Esophagus mucosa (tissue), 1 donor: ENCODE results near the gene MRPL34. TPM values are rescaled to one million over a fixed set of nuclear protein-coding genes. Genes with fewer than 3 reads are reported as not detected.

ENCODE experiments used
- ATAC-seq: fragments of 200-7000 bp; cut with Tn5 transposase; one replicate; pipeline ENCODE4 v1.9.1; 2020
- total RNA-seq: library from RNA; stranded (reverse); gene quantifications from one replicate; pipeline ENCODE4 v1.2.4, GENCODE V29; 2023
- donor health status: DM: yes; HTN: yes; CAD: no.

The MRPL34 gene
- total RNA-seq, 1 donor from 2014 or later, result 42.6 TPM

DNA sequence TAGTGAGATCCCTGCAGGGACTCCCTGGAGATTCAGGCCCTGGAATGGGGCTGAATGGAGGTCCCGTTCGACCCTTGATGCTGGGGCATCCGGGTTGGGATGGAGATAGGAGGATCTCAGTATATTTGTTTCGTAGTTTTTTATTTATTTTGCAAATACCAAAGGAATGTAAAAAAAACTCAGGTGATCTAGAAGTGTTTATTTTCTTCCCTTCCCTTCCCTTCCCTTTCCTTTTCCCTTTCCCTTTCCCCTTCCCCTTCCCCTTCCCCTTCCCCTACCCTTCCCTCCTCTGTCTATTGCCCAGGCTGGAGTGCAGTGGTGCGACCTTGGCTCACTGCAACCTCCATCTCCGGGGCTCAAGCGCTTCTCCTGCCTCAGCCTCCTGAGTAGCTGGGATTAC lies 36.2 kb downstream of the MRPL34 start:
- ATAC-seq, result no peak

DNA sequence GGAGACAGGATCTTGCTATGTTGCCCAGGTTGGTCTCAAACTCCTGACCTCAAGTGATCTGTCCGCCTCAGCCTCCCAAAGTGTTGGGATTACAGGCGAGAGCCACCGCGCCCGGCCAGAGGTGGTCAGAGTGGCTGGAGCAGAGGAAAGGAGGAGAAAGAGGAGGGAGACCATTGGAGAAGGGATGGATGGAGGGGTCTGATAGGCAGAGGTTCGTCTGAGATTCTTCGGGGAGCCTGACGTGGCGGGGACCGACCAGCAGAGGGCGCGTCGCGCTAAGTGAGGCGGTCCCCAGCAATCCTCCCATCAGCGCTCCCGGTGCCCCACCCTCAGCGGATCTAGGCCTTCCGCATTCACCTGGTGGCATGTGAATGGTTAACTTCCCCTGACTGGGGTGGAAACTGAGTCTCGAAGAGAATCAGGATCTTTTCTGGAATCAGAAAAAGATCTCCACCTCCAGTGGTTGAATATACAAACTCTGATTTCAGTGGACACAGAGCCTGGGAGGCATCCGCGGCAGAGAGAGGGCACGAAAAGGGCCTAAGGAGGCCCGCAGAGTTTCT lies 40.5 kb downstream of the MRPL34 start:
- peak; percentile 80 for ATAC-seq

DNA sequence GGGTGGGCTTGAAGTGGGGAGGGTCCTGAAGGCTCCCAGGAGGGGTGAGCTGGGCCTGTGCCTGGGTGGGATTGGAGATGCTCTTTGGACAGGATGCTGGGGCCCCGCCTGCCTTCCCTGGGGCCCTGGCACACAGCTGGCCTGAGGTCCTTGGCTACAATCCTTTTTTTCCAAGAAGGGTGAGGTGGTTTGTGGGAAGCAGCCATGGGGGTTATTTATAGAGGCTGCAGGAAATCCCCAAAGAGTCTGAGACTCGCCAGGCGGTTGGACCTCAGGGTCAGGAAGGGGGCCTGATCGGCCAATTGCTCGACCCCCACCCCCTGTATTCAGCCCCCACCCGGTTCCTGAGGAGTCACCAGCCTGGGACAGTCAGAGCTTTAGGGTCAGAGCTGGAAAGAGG lies 41.7 kb downstream of the MRPL34 start:
- ATAC-seq, result peak; percentile 17

DNA sequence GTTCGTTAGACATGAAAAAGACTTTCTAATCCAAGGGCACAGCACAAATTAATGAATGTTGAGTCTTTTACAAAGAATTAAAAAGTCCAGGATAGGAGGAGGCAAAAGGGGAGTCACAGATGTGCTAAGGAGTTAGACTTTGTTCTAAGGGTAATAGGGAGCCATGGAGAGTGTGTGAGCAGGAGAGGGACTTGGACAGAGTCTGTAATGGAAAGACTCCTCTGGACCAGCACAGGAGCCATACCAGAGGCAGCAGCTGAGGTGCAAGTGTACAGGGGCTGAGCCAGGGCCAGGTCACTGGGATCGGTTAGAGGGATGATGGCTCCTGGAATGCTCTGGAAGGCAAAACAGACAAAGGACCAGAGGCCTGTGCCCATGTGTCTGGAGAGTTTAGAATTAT lies 42.2 kb downstream of the MRPL34 start:
- no peak for ATAC-seq

DNA sequence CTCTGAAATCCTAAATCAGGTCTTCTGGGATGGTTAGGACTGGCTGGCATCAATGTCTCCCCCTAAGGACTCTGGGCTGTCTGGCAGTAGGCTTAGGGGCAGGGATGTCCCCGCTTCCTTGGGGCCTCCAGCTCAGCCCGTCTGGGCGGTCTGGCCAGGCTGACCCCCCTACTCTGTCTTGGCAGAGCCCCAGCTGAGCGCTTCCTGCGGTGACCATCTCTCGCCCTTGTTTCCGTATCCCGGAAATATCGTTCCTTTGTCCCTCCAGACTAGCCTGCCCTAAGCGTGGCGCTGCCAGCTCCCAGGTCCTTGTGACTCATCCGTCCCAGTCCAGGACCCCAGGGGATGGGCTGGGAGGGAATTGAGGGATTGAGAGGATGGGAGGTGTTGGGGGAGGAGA lies 43.0 kb downstream of the MRPL34 start:
- peak; percentile 33 for ATAC-seq

DNA sequence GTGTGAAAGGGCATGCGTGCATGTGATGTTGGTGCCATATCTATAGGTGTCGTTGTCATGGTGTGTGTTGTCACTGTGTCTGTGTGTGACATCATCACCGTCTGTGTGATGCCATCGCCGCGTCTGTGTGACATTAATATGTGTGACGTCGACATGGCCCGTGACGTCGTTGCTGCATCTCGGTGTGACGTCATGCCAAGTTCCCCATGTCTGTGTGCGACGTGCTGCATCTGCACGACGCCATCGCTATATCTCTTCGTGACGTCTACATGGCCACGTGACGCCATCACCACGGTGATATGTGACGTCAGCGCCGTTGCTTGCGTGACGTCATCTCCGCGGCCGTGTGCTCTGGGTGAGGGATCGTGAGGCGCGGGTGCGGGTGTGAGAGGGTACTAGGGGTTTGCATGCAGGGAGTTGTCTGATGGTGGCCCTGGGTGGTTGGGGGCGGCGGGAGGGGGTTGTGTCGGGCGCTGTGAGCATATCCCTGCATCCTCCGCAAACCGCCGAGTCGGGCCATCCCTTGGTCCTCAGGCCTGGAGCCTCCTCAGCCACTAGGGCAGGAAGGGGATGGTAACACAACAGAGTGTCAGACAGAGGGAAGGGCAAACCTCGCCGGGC lies 46.3 kb downstream of the MRPL34 start:
- no peak for ATAC-seq

DNA sequence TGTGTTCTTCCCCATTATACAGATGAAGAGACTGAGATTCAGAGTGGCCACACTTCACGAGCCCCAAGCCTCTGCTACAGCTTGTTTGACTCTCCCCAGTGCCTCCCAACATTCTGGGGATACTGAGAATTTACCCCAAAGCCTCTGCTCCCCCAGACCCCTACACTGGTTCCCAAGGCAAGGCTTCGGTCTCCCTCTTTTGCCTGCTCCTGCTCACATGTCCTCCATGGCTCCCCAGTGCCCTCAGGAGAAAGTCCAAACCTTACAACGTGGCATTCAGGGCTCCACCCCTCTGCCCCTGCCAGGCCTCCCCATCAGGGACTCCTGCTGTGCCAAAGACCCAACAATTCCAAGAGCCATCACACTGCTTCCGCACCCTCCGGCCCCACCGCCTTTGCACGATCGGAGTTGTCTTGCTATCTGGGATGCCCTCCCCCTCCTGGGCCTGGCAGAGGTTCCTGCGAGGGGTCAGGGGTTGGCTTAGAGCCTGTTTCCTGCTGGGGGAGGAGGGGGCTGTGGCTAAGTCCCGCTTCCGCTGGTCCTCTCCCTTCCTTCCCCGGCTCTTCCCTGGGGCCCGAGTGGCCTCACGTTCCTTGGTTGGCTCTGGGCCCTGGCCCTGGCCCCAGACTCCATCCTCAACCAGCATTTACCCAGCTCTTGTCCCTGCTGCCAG lies 47.1 kb downstream of the MRPL34 start:
- peak; percentile 39 for ATAC-seq

DNA sequence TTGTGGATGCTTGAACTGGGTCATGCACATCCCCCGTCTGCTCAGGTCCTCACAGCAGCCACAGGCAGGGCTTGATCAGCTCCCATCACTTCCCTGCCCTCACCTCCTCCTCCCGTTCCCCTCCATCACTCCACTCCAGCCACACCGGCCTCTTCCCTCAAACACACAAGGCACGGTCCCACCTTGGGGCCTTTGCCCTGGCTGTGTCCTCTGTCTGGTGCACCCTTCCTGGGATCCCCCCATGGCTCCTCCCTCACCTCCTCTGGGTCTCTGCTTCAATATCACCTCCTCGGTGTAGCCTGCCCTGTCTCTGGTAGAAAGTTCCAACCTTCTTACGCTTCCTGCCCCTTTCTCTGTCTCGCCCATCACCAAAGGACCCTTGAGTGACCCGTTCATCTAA lies 47.7 kb downstream of the MRPL34 start:
- ATAC-seq, result peak; percentile 10

Other genes starting within 250 kb of the MRPL34 start
- 6.1 TPM for gene HAUS8, start 230.4 kb upstream of the MRPL34 start, total RNA-seq
- 27.4 TPM for gene MYO9B, start 230.1 kb upstream of the MRPL34 start, total RNA-seq
- 21.7 TPM for gene USE1, start 90.5 kb upstream of the MRPL34 start, total RNA-seq
- gene OCEL1, start 79.6 kb upstream of the MRPL34 start, total RNA-seq, result 13.3 TPM
- 53.8 TPM for gene NR2F6, start 60.0 kb upstream of the MRPL34 start, total RNA-seq
- 0.64 TPM for gene USHBP1, start 41.1 kb upstream of the MRPL34 start, total RNA-seq
- 55.8 TPM for gene BABAM1, start 38.4 kb upstream of the MRPL34 start, total RNA-seq
- 0.04 TPM for gene ANKLE1, start 24.0 kb upstream of the MRPL34 start, total RNA-seq
- 2.2 TPM for gene ABHD8, start 2.4 kb upstream of the MRPL34 start, total RNA-seq
- gene DDA1, start 3.7 kb downstream of the MRPL34 start, total RNA-seq, result 21.5 TPM
- 9.9 TPM for gene ANO8, start 29.0 kb downstream of the MRPL34 start, total RNA-seq
- gene GTPBP3, start 31.7 kb downstream of the MRPL34 start, total RNA-seq, result 11.7 TPM
- 22.6 TPM for gene PLVAP, start 71.5 kb downstream of the MRPL34 start, total RNA-seq
- not detected for gene CCDC194, start 88.3 kb downstream of the MRPL34 start, total RNA-seq
- 2.8 TPM for gene BST2, start 99.8 kb downstream of the MRPL34 start, total RNA-seq
- gene MVB12A, start 114.2 kb downstream of the MRPL34 start, total RNA-seq, result 49.9 TPM
- gene TMEM221, start 142.8 kb downstream of the MRPL34 start, total RNA-seq, result not detected
- gene NXNL1, start 155.1 kb downstream of the MRPL34 start, total RNA-seq, result not detected
- 4.1 TPM for gene SLC27A1, start 164.7 kb downstream of the MRPL34 start, total RNA-seq
- gene PGLS, start 205.8 kb downstream of the MRPL34 start, total RNA-seq, result 104 TPM
- gene COLGALT1, start 249.8 kb downstream of the MRPL34 start, total RNA-seq, result 28.5 TPM